Erythroblast (primary cell): ENCODE measurements around the gene CEACAM18.

Source experiments
- GATA1 ChIP-seq: IDR thresholded peaks from 2 replicates; pipeline ENCODE4 v1.6.1; 2011; ENCODE audit warnings: low read depth, mild to moderate bottlenecking, control low read depth, low read length, moderate library complexity
- POLR2A ChIP-seq: IDR thresholded peaks from 2 replicates; pipeline ENCODE4 v1.6.1; 2011; ENCODE audit warnings: mild to moderate bottlenecking, low read length

- TF ChIP-seq POLR2A (no peak), GATA1 (no peak)
Measured at GRCh38 chr19:51511353-51511752, 33.0 kb downstream of the CEACAM18 start.
